HG03039 (cell line): Measurements from ENCODE around the gene TMEM151B.

Experiments
- ATAC-seq: cut with Tn5 transposase; IDR thresholded peaks from one replicate; pipeline ENCODE4 v1.9.1; 2021; ENCODE audit warnings: mild to moderate bottlenecking, moderate library complexity; ENCODE audit not compliant: unreplicated experiment

TMEM151B gene

GRCh38 chr6:44232676-44233566 is 37.3 kb upstream of the TMEM151B start:
- ATAC-seq, result no peak

DNA sequence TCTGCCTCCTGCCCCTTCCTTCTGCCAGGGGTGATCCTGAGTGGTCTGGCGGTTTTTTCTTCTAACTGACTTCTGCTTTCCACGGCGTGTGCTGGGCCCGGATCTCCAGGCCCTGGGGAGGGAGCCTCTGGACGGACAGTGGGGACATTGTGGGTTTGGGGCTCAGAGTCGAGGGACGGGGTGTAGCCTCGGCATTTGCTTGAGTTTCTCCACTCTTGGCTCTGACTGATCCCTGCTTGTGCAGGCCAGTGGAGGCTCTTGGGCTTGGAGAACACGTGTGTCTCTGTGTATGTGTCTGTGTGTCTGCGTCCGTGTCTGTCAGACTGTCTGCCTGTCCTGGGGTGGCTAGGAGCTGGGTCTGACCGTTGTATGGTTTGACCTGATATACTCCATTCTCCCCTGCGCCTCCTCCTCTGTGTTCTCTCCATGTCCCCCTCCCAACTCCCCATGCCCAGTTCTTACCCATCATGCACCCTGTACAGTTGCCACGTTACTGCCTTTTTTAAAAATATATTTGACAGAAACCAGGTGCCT is 36.6 kb upstream of the TMEM151B start:
- ATAC-seq, result no peak

DNA sequence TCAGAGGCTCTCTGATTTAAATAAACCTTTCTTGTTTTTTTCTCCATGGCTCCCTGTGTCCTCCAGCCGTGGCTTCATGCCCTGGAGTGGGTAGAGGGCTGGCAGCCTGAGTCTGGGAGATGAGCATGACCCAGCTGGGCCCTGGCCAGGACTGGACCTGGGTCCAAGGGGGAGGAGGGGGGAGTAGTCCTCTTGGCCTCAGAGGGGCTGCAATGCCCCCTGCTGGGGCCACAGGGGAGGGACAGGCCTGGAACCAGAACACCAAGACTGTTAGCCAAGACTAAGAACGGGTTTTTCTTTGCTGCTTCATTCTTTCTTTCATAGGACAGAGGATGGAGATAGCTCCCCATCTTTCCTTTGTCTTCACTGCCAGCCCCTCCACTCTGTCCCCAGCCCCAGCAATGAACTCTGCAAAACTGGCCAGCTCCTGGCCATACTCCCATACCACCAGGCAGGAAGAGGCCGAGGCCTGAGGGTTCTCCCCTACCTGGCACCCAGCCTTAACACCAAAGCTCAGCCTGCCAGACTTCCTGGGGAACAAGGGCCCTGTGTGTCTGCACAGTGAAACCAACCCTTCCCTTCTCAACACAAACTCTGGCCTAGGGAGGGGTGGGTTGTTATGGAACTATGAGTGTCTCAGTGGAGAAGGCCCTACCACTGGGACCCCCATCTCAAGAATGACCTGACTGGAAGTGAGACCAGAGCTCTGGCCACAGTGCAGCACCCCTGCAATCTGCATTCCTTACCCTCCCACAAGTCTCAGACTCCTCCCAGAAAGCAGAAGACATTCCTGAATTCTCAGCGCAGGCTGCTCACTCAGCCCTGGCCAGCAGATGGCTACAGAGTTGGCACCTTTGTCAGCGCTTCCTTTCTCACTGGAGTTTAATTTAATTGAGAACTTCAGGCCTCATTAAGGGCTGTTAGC is 35.9 kb upstream of the TMEM151B start:
- ATAC-seq, result no peak

DNA sequence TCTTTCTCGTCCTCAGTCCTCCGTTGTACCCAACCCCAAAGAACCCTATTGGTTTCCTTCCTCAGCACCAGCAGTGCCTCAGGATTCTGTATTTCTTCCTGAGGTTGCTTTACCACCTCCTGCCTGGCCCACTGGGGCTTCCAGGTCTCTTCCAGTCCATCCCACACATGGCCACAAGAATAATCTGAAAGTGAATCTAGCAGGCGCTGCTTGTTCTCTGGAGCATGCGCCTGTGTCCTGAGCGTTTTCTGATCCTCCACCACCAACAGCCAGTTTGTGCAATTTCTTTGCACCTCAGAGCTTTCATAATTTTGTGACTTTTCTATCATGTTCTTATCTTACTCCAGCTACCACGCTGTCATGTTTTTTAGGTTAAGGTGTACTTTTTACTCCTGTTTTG is 35.0 kb upstream of the TMEM151B start:
- no peak for ATAC-seq

DNA sequence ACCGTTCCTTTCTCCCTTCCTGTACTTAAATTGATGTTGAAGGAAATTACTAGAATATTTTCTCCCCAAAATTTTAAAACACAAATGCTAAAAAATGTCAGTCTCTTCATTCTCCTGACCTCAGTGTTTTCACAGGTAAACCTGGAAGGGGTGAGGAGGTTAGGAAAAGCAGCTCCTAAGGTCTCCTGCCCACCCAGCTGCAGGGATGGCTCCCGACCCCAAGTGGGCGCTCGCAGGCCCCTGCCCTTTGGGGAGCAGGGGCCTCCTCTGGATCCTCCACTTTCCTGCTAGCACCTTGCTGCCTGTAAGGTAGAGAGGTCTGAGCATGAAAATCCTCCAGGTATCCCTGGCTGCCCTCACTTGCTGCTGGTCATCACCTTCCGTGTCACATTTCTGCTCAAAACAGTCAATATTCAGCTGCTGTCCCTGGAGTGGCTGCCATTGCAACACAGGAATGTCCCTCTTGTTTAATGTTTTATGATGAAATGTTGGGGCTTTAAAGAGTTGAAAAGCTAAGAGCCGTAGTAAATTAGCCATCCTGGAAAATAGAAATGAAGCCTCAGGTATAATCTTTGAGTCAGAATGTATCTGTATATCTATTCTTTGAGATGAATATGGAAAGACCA is 34.2 kb upstream of the TMEM151B start:
- no peak for ATAC-seq

DNA sequence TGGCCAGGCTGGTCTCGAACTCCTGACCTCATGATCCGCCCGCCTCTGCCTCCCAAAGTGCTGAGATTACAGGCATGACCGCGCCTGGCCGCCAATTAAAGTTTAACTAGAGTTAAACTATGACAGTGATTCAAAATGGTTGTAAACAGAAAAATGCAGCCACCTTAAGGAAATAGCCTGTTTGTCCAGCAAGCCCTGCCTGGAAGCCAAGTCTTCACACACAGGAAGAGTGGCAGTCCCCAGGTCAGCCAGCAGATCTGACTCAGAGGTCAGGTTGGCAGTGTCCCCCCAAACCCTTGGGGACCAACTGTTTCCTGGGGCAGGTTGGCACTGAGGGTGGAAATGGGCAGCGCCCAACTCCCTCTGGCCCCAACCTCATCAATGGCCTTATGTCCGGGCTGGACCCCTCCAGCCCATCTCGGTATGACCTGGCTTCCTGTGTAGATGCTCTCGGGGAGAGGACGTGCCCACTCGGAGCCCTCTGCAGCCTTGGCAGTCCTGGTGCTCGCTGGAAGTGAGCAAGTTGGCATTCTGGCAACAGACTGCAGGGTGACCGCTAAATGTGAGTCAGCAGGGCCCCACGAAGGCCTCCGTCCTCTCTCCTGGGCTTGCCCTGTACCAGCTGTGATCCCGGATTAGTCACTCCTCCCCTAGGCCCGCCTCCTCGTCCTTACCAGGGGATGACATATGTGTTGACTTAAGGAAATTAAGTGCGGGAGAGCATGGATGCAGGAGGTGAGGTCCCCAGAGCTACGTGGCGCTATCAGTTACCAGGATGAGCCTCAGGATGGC is 33.0 kb upstream of the TMEM151B start:
- peak; percentile 40 for ATAC-seq

DNA sequence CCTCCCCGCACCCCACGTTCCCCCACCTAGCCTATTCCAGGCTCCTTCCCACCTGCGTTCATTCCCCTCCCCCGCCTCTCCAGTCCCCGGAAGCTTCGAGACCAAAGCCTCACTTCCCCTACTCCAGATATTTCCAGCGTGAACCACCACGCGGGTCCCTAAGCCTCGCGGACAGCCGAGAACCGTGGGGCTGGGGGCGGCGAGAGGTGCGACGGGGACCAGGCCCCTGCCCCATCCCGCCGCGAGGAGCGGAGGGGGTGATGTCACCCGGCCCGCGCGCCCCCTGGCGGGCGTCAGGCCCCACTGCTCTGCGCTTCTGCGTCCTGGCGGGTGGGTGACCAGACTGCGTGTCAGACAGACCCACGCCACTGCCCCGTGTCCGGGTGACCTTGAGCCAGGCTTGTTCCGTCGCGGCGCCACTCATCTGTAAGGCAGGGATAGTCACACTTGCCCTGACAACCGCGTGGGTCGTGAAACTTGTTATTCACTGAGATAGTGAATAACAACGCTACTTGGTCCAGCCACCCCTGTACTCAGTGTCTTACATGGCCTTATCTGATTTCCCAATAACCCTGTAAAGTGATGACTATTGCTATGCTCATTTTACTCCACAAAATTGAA is 32.3 kb upstream of the TMEM151B start:
- ATAC-seq, result peak; percentile 58

DNA sequence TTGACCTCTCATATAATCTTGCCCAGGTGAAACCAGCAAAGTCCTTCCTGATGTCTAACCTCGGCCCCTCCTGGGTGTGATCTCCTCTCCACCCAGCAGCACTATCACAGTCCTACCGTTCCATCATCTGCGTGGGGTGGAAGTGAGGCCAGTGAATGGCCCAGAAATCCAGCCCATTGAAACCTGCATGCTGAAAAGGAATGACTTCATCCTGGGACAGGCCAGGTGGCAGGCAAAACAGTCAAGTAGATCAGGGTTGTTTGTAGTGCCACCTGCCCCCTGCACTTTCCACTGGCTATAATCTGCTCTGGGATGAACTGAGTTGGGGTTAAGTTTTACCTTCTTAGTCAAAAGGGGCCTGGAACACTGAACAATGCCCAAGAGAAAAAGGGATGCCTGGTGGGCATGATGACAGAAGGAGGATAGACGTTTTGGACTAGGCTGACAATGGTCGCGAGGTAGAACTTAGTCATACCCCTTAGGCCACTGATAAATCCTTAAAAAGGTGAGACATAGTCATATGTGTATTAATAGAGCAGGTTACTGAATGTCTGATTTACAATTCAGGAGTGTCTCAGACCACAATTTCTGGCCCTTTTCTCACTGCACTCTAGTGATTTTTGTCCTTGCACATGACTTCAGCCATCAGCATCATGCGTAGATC is 31.4 kb upstream of the TMEM151B start:
- no peak for ATAC-seq

DNA sequence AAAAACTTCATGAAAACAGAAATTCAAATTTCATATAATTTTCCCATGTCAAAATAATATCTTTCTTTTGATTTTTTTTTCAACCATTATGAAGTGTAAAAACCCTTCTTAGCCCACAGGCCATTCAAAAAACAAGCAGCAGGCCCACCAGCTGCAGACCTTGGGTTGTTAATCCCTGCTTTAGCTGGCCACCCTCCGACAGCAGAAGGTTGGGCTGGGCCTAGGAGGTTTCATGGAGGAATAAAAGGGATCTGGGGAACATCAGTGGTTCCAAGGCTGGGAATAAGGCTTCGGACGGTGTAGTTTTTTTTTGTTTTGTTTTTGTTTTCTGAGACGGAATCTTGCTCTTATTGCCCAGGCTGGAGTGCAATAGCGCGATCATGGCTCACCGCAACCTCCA is 26.9 kb upstream of the TMEM151B start:
- ATAC-seq, result no peak

DNA sequence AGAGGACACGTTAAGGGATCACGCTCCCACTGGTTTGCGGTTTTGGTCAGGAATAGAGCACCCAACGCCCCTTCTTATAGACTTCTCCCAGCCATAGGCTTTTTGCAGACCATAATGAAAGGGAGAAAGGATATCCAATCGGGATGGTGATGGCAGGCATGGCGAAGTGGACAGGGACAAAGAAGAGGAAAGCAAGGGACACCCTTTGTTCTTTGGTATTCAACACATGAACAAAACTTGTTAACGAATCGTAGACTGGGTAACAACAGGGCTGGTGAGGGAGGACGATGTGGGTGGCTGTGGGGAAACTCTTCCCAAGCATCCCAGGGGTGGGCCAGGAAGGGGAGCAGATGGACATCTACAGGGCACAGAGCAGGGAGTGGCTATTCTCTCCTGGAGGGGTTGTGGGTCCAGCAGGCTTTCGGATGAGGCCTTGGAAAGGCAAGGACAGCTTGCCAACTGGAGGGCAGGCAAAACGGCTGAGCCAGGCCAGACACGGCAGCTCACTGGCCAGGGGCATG is 24.8 kb upstream of the TMEM151B start:
- no peak for ATAC-seq

GRCh38 chr6:44245912-44246662 is 24.2 kb upstream of the TMEM151B start:
- peak; percentile 46 for ATAC-seq

- peak; percentile 56 for ATAC-seq
Observed at GRCh38 chr6:44246663-44247337, 23.4 kb upstream of the TMEM151B start, which contains the start of gene HSP90AB1. TSS of gene HSP90AB1 (plus strand) at chr6:44247101. CDS start at chr6:44248630, 1,529 bp downstream.

DNA sequence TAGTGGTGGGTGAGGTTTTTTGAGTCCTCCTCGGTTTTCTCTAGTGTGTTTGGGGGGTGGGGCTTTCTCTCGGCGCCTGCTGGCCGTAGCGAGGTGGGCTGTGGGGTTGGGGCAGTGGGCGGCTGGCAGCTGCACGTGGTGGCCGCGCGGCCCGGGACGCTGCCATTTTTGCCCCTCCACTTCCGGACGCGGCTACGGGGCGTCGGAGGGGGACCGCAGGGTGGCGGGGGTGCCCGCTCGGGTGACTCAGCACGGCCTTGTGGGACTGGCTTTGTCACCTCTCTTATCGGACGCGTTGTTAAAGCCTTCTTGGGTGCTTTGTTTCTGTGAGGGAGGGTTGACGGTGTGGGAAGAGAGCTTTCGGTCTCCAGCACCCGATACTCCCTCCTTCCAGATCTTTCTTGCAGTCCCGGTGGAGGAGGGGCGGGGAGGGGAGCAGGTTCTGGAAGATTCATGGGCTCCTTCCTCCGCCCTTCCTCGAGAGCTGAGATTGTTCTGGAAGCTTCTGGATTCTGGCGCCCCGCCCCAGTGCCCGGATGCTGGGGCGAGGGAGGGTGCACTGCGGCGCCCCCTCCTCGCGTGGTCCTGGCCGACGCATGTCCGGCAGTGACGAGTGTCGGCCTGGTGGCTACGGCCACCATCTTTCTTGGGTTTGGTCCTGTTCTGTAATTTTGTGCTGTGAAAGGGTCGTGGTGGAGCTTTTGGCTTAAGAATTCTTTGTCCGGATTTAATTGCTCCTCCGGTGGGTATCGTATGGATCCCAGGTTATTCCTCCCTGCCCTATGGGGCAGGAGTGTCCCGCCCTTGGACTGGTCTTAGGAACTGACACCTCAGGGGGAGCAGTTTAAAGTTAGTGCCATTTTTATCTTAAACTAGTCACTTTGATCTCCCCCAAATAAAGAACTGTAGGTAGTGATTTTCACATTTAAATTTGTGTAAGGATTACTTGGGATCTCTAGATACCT is 22.6 kb upstream of the TMEM151B start:
- peak; percentile 28 for ATAC-seq

DNA sequence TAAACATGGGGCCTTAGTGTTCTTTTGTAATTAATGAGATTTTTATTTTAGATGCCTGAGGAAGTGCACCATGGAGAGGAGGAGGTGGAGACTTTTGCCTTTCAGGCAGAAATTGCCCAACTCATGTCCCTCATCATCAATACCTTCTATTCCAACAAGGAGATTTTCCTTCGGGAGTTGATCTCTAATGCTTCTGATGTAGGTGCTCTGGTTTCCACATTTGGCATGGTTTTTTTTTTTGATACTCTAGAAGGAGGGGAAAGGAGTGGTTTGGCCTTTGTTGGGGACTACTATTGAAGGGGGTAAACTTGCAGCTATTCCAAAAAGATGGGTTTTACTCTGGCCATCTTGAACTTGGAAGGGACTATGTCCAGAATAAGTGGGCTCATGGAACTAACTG is 21.7 kb upstream of the TMEM151B start:
- ATAC-seq, result no peak

- no peak for ATAC-seq
Observed at GRCh38 chr6:44249082-44249748, 21.0 kb upstream of the TMEM151B start.
